ENCODE results near the gene SCGB1D1. TPM values are rescaled to one million over a fixed set of nuclear protein-coding genes. Genes with fewer than 3 reads are reported as not detected.

Gene SCGB1D1
- total and polyA plus RNA-seq, 2 of the 8 experiments (the other 6 are each of a cell fraction or from before 2014, with no cell fraction given) = not detected

- Histone ChIP-seq H3K9me3 (ENCODE audit: insufficient read depth in 2 of 2, low read depth in 1 of 2, low read length in 1 of 2) (no peaks in the 10 kb centered on the region), H3K4me1 (replicated peaks in 1 of 4; ENCODE audit: control insufficient read depth in 3 of 4, insufficient read depth in 4 of 4, low read length in 3 of 4) (no peaks in the 10 kb centered on the region), H3K23me2 (ENCODE audit: low read depth, low read length) (no peaks in the 10 kb centered on the region), H2BK5ac (ENCODE audit: low read depth, low read length) (no peak overlapping the region), H3K27ac (ENCODE audit: low read depth, low read length) (no peak overlapping the region), H2BK20ac (ENCODE audit: low read length) (no peak overlapping the region), H3K18ac (ENCODE audit: extremely low read depth, low read length) (no peak overlapping the region), H3K9ac (replicated peaks in 1 of 4; ENCODE audit: extremely low read depth in 1 of 4, low read depth in 3 of 4, low read length in 3 of 4) (no peak overlapping the region), H2AFZ (ENCODE audit: low read length) (no peak overlapping the region), H3K36me3 (ENCODE audit: control insufficient read depth in 2 of 4, insufficient read depth in 4 of 4, low read length in 3 of 4) (peaks cover 14 to 39% (median 27%) of the 10 kb centered on the region in 4 experiments), H2BK120ac (replicated peaks; ENCODE audit: low read depth, low read length) (no peak overlapping the region), H4K91ac (replicated peaks; ENCODE audit: insufficient read length, low read length) (no peak overlapping the region), H3K4me3 (ENCODE audit: extremely low read depth in 1 of 4, insufficient read depth in 2 of 4, low read depth in 3 of 4, low read length in 4 of 4) (no peak overlapping the region), H3K56ac (replicated peaks; ENCODE audit: insufficient read length, low read depth, low read length) (no peak overlapping the region), H2BK12ac (ENCODE audit: low read depth, low read length) (no peak overlapping the region), H3K79me2 (ENCODE audit: control insufficient read depth in 1 of 2, insufficient read depth in 2 of 2, low read length in 2 of 2) (no peaks in the 10 kb centered on the region), H4K20me1 (replicated peaks in 1 of 2; ENCODE audit: control insufficient read depth in 1 of 2, insufficient read depth in 2 of 2, low read length in 2 of 2) (peaks cover 2 to 10% of the 10 kb centered on the region in 2 experiments), H3K4me2 (ENCODE audit: insufficient read depth in 1 of 2, low read depth in 2 of 2, low read length in 2 of 2) (no peak overlapping the region), H2AK5ac (ENCODE audit: low read depth, low read length) (no peak overlapping the region), H4K8ac (ENCODE audit: extremely low read depth, insufficient read depth, low read length) (no peak overlapping the region), H2BK15ac (ENCODE audit: low read length) (no peak overlapping the region), H3K14ac (ENCODE audit: insufficient read length) (no peak overlapping the region), H3K79me1 (ENCODE audit: low read depth, low read length) (no peaks in the 10 kb centered on the region), H4K5ac (ENCODE audit: insufficient read length, low read depth, low read length) (no peak overlapping the region), H3K23ac (ENCODE audit: insufficient read length) (no peak overlapping the region), H3K27me3 (replicated peaks in 1 of 4; ENCODE audit: control insufficient read depth in 3 of 4, extremely low read depth in 1 of 4, insufficient read depth in 3 of 4, low read length in 3 of 4) (no peaks in the 10 kb centered on the region), H3K4ac (replicated peaks; ENCODE audit: insufficient read length, low read depth, low read length) (no peak overlapping the region)
- 60% methylated on average over 3 of the region's 3 CpGs; no CpG with 5 or more reads in 1 of the 2 experiments for whole genome bisulfite sequencing, 2 experiments (ENCODE audit: extremely low coverage in 1 of 2, insufficient coverage in 1 of 2, insufficient read length in 1 of 2, insufficient replicate concordance in 2 of 2, low coverage in 1 of 2, low lambda C conversion rate in 2 of 2, missing lambda C conversion rate in 1 of 2)
- FAIRE-seq (no peak), DNase-seq (ENCODE audit: low read depth in 1 of 2, low spot score in 2 of 2) (no peak)
- CTCF ChIA-PET (ENCODE audit: partially characterized antibody) = interaction anchor here (1.8 kb wide), 1 partner anchor 18 kb away, joined by 4 read pairs; no protein-coding TSS in a partner anchor
- POLR2A ChIA-PET (ENCODE audit: partially characterized antibody) = no interaction called here
- TF ChIP-seq SIN3A (conservative IDR thresholded peaks at IDR 0.05 in 1 of 2, IDR thresholded peaks at IDR 0.05 in 1 of 2; ENCODE audit: low read depth in 1 of 2, low read length in 2 of 2) = no peak
- no peak for TF ChIP-seq RBBP5 (IDR thresholded peaks at IDR 0.05; ENCODE audit: borderline replicate concordance, low read depth, low read length)
- no peak for TF ChIP-seq GABPA (IDR thresholded peaks at IDR 0.05; ENCODE audit: borderline replicate concordance, insufficient read depth, low read length)
- TF ChIP-seq CBX5 (IDR thresholded peaks at IDR 0.05; ENCODE audit: low read depth, low read length) = no peak
- no peak for TF ChIP-seq CTCF (IDR thresholded peaks at IDR 0.05; ENCODE audit: control extremely low read depth in 1 of 3, insufficient read depth in 1 of 3, low read depth in 1 of 3, low read length in 3 of 3)
- no peak for TF ChIP-seq RAD21 (IDR thresholded peaks at IDR 0.05 in 1 of 2, conservative IDR thresholded peaks at IDR 0.05 in 1 of 2; ENCODE audit: low read depth in 2 of 2, low read length in 2 of 2)
- TF ChIP-seq TAF1 (IDR thresholded peaks at IDR 0.05; ENCODE audit: low read depth, low read length) = no peak
- no peak for TF ChIP-seq EP300 (IDR thresholded peaks at IDR 0.05; ENCODE audit: borderline replicate concordance in 1 of 2, low read depth in 2 of 2, low read length in 2 of 2)
- TF ChIP-seq SIRT6 (IDR thresholded peaks at IDR 0.05; ENCODE audit: low read length) = no peak
- TF ChIP-seq CEBPB (IDR thresholded peaks at IDR 0.05; ENCODE audit: low read depth, low read length) = no peak
- TF ChIP-seq BCL11A (IDR thresholded peaks at IDR 0.05; ENCODE audit: low read depth in 2 of 2, low read length in 2 of 2) = no peak
These were observed 36.4 kb upstream of the SCGB1D1 start for GRCh38 chr11:62153617-62154016.

Measured in H1 (cell line).